GM19238 (cell line): ENCODE data around the gene PKP3.
"Not testable (repeated sequence)": the region's sequence is repeated elsewhere in the genome, so short reads cannot be mapped to it uniquely, and the experiment has no call there.

Source experiments
- DNase-seq: peaks from one replicate; pipeline ENCODE4 v3.0.0; 2011; ENCODE audit warnings: low spot score; ENCODE audit not compliant: insufficient read length

The PKP3 gene, protein sequence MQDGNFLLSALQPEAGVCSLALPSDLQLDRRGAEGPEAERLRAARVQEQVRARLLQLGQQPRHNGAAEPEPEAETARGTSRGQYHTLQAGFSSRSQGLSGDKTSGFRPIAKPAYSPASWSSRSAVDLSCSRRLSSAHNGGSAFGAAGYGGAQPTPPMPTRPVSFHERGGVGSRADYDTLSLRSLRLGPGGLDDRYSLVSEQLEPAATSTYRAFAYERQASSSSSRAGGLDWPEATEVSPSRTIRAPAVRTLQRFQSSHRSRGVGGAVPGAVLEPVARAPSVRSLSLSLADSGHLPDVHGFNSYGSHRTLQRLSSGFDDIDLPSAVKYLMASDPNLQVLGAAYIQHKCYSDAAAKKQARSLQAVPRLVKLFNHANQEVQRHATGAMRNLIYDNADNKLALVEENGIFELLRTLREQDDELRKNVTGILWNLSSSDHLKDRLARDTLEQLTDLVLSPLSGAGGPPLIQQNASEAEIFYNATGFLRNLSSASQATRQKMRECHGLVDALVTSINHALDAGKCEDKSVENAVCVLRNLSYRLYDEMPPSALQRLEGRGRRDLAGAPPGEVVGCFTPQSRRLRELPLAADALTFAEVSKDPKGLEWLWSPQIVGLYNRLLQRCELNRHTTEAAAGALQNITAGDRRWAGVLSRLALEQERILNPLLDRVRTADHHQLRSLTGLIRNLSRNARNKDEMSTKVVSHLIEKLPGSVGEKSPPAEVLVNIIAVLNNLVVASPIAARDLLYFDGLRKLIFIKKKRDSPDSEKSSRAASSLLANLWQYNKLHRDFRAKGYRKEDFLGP

DNA sequence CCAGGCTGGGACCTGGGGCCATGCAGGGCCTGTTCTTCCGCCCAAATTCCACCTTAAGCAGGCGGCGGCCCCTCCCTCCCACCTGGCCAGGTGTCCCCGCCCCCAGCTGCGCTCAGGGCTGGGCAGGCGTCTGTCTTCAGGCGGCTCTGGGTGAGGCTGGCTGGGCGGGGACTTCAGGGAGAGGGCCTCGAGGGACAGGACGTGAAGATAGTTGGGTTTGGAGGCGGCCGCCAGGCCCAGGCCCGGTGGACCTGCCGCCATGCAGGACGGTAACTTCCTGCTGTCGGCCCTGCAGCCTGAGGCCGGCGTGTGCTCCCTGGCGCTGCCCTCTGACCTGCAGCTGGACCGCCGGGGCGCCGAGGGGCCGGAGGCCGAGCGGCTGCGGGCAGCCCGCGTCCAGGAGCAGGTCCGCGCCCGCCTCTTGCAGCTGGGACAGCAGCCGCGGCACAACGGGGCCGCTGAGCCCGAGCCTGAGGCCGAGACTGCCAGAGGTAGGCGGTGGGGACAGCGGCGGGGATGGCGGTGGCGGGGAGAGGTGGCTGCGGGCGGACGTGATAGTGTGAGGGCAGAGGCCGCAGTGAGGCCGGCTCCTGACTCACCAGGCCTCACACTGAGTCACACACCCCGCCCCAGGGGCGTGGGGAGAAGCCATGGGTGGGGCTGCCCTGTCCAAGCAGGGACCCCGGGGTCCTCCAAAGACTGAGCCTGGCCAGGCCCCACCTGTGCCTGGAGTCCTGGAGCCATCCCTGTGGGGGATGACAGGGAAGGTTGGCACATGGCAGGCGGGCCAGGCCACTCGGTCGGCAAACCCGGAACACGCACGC is at the start of gene PKP3:
Gene PKP3, plus strand, starts transcription at position 176 of the 824 bp plus-strand sequence. Its CDS starts 84 bp downstream, at position 260.
- no peak for DNase-seq

DNA sequence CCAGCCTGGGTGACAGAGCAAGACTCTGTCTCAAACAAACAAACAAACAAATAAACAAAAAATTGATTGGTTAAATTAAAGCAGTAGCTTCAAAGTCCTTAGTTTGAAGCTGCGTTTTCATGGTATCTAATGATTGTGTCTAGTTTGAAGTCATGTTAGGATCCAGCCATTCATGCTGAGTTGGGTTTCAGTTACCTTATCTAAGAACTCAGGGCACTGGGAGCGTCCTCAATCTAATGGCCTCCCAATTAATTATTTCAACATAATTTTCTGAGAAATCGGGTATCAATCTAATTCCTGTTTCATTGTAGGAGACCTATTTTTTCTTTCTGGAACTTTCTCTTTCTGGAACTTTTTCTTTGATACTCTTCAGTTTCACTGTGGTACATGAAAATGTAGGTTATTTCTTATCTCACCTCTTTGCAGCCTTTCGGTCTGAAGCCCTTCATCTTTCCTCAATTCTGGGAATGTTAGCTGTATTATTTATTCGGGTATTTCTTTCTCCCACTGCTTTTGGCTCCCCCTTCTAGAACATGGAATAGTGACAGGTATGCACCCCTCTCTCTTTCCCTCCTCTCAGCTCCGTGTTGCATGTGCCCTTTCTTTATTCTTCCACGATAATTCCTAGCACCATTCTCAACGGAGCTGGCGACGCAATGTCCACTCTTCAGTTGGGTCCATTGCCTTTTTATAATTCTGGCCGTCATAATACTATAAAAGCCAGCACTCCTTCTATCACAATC is 49.0 kb upstream of the PKP3 start:
- DNase-seq, result no peak

DNA sequence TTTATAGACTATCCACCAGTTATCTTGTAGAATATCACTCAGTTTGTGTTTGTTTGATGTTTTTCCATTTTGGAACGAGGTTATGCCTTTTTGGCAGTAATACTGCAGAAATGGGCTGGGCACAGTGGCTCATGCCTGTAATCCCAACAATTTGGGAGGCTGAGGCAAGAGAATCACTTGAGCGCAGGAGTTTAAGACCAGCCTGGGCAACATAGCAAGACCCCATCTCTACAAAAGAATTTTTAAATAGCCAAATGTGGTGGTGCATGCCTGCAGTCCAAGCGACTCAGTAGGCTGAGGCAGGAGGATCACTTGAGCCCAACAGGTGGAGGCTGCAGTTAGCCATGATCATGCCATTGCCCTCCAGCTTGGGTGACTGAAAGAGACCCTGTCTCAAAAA is 47.5 kb upstream of the PKP3 start:
- DNase-seq, result no peak

DNA sequence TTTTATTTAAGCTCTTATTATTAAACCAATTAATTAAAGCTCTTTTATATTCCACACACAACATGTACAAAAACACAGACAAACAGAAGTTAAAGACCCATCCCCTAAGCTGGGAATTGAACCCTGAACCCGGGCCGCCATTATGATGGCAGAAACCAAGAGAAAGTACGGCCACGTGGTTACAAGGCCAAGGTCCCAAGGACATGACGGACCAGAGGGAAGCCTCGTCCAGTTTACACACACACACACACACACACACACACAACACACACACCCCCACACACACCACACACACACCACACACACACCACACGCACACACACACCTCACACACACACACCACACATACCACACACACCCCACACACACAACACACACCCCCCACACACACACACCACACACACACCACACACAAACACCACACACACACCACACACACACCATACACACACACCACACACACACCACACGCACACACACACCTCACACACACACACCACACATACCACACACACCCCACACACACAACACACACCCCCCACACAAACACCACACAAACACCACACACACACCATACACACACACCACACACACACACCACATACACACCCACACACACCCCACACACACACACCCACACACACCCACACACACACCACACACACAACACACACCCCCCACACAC is 44.6 kb upstream of the PKP3 start:
- not testable (repeated sequence) for DNase-seq

DNA sequence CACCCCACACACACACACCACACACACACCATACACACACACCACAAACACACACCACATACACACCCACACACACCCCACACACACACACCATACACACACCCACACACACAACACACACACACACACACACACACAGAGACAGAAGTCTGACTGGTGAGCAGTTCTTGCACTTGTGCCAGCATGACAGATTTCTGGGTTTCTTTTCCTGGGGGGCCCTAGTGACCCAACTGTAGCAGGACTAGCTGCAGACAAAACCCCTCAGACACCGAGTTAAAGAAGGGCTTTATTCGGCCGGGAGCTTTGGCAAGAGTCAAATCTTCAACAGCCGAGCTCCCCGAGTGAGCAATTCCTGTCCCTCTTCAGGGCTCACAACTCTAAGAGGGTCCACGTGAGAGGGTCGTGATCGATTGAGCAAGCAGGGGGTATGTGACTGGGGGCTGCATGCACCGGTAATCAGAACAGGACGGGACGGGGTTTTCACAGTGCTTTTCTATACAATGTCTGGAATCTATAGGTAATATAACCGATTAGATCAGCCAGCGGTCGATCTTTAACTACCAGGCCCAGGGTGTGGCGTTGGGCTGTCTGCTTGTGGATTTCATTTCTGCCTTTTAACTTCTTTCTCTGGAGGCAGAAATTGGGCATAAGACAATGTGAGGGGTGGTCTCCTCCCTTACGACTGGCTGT is 43.8 kb upstream of the PKP3 start:
- DNase-seq, result not testable (repeated sequence)

DNA sequence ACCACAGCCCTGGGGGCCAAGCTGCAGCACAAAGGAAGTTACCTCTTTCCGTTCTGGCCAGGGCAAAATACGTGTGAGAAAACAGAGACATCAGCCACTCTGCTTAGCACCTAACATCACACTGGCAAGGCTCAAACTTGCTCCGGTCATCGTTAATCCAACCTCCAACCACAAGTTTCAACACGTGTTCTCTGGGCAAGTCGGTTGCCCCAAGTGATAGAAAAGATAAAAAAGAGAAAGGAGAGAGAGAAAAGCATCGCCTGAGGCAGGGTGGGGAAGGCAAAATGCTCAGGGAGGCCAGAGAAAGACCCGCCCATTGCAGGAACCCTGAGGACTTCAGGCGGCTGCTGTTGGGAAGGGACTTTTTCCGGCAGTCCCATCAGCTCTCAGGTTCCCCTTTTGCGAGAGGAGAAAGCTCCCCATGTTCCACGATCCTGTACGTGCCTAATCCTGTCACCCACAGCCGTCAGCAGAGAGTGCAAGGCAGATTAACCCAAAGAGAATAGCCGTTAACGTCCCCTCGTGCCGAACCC is 43.2 kb upstream of the PKP3 start:
- no peak for DNase-seq

DNA sequence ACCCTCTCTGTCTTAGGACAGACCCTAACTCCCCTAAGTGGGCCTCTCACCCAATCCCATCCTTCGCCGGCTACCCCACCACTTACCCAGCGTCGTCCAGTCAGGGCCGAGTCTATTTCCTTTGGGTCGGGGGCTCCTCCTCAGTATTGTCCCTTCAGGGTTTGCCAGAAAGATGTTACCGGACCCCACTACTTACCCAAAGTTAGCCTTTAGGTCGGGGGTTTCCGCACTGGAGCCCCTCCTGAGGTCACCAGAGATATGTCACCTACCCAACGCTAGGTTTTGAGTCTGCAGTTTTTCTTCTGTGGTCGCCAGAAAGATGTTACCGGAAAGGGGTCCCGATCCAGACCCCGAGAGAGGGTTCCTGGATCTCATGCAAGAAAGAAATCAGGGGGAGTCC is 42.6 kb upstream of the PKP3 start:
- DNase-seq, result no peak

DNA sequence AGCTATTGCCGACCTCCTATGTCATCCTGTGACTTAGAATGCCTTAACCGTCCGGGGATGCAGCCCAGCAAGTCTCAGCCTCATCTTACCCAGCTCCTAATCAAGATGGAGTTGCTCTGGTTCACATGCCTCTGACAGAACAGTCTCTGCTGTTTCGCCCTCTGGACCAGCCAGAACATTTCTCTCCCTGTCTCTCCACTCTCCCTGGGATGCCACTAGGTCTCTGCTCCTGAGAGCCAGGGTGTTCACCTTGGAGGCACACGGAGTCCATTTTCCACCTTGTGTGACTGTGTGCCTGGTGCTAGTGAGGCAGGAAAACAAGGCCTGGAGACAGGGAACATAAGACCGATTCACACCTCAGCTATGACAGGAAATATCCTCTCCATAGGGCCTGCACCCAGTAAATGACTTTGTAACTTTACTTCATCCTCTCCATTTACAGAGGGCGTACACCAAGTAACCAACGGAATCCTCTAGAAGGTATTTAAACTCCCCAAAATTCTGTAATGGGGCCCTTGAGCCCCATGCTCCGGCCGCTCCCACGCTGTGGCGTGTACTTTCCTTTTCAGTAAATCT is 41.5 kb upstream of the PKP3 start:
- DNase-seq, result no peak

DNA sequence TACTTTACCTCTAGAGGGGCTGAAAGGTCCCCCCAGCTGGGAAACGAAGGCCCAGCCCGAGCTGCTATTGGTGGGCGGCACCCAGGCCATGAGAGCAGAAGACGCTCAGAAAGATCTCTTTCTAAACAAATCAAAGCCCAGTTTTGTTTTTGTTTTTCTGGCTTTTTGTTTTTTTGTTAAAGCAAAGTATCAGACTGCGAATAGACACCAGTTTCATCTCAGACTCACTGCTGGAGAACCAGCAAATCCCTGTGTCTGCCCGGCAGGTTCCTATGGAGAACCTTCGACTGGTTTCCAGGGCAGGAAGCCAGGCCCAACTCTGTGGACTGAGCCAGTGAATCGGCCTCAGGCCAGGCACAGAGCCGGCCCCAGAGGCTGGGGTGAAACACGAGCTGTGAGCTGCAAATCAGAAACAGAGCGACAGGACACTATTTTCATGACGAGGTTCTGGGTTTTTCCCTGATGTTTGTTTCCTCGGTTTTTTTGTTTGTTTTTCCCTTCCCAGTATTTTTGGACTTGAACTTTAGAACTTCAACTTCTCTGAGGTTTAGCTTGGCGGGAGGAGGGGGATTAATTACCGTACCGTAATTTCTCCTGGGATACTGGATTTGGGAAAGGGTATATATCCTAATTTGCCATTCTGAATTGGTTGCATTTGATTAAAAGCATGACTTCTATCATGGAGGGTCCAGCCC is 40.7 kb upstream of the PKP3 start:
- DNase-seq, result no peak

DNA sequence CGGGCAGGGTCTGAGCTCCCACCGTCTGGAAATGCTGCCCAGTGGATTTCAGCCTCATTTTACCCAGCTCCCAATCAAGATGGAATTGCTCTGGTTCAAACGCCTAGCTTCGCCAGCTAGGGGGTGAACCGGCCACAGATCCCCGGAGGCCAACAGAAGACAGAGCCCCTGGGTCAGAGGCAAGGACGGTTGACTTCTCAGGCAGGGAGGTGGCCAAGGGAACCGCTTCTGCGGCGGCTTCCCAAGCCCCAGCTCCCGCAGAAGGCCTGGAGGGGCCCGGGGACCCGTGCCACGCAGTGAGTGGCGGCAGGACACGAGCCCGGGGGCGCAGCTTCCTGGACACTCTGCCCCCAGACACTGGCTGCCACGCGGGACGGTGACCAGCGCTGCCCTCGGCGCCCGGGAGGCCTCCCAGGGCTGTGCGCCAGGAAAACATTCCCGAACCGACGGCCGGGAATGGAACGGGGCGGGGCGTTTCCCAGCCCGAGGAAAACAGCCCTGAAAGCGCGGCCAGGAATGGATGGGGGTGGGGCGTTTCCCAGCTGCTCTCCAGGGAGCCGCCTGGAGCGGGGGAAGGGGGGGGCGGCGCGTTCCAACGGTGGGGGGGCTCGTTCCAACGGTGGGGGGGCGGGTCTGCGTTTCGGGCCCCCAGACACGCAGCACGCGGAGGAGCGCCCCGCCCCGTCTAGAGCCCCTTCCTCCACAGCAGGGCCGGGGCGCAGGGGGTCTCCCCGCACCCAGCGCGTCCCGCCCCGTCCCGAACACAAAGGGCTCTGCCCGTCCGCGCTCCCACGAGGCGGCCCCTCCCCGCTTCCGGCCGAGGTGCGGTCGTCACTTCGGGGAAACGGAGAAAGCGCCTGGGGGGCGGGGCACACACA is 38.2 kb upstream of the PKP3 start:
- peak; percentile 88 for DNase-seq

DNA sequence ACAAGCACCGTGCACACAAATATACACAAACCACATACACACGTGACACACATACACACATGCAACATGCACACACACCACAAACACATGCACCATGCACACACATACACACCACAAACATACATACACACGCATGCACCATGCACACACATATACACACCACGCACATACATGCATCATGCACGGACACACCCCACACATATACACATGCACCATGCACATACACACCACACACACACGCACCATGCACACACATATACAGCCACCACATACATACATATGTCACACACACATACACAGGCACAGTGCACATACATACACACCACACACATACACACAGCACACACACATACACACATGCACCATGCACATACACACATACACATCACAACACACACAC is 37.4 kb upstream of the PKP3 start:
- no peak for DNase-seq

DNA sequence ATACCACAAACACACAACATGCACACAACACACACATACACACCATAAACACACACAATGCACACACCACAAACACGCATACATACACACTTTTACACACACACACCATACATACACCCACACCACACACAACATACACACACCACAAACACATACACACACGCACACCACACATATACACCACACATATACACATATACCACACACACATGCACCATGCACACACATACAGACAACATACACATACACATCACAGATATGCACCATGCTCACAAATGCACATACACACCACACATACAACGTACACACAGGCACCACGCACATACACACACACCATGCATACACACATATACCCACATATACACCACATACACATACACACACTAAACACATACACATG is 36.4 kb upstream of the PKP3 start:
- DNase-seq, result no peak

DNA sequence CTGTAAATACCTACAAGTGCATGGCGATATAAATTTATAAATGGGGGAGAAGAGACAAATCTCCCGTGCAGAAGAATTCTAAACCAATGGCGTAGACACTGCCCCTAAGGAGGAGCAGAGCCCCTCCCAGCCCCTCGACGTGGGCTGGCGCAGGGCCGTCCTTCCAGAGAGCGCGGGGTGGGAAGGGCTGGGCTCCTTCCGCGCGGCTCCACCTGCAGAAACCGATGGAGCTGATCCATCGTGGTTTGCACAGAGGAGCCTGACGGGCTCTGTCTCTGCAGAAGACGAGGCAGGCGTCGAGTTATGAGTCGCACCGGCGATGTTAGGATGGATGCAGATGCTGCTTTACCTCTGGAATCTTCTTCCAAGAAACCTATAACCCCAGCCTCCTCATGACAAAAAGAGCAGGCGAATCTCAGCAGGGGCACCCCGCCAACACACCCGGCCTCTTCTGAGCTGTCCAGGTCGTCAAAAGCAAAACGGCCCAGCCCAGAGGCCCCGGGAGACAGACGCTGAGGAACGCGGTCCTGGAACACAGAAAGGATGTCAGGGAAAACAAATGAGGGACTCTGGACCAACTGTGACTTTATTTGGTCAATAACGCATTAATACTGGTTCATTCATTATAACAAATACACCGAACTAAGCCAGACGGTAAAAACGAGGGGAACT is 35.7 kb upstream of the PKP3 start:
- no peak for DNase-seq

DNA sequence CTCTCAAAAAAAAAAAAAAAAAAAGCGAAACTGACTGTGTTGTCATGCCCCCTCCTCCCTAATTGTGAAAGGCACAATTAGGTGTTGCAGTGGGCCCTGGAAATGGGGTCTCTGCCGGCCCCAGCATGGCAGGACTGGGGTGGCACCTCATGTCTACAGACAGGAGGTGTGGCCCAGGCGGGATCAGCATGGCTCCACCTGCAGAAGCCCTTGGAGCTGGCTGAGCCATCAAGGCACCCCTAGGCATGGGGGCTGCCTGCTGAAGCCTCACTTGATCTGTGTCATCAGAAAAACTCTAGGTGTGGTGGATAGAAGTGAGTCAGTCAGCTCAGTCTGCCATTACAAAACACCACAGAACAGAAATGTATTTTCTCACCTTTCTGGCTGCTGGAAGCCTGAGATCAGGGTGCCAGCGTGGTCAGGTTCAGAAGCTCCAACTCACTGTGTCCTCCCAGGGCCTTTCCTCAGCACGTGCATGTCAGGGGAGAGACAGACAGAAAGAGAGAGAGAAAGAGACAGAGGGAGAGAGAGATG is 34.8 kb upstream of the PKP3 start:
- DNase-seq, result no peak

DNA sequence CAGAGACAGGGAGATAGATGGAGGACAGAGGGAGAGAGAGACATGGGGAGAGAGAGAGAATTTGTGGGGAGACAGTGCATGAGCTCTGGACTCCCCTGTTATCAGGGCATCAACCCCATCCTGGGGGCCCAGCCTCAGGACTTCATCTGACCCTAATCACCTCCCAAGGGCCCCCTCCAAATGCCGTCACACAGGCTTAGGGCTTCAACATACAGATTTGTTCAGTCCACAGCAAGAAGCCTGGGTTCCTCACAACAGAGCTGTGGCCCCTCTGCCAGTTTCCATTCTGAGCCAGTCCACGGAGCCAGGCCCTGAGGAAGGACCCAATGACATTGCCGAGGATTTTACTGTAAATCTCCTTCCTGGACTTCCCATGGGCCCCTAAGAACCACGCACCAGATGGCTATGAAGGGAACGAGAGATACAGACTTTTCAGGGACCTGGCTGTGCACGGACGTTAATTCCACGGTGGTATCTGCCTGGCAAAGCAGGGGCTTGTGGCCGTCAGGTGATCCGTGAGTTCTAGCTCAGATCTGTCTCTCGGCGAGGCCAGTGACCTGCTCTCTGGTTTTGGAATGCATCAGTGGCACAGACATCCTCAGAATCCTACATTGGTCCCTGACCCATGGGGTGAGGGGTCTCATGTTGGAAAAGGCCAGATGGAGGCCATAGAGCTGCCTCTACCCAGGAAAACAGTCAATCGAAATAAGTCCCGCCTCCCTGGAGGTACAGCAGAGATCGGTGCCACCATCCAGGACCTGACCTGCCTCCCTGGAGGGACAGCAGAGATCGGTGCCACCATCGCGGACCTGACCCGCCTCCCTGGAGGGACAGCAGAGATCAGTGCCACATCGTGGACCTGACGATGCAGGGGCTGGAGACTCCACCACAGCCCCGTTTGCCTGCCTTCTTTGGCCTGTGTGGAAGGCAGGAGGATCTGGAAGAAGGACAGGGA is 33.4 kb upstream of the PKP3 start:
- peak; percentile 23 for DNase-seq
